OCI-LY1 (cell line): ENCODE measurements around the gene BEND3.

Source experiments
- CTCF ChIP-seq: fragments of 200-600 bp; sonication (generic), shearing (Covaris generic); IDR thresholded peaks from 2 replicates; pipeline ENCODE4 v1.5.1; 2017; ENCODE audit warnings: mild to moderate bottlenecking, antibody characterized with exemption, low read length, moderate library complexity, mixed read lengths
- EZH2 ChIP-seq: fragments of 200-600 bp; sonication (generic), shearing (Covaris generic); IDR thresholded peaks from 2 replicates; pipeline ENCODE4 v1.8.0; 2017; ENCODE audit warnings: borderline replicate concordance, mixed run types, mild to moderate bottlenecking, antibody characterized with exemption, low read length, moderate library complexity, mixed read lengths

DNA sequence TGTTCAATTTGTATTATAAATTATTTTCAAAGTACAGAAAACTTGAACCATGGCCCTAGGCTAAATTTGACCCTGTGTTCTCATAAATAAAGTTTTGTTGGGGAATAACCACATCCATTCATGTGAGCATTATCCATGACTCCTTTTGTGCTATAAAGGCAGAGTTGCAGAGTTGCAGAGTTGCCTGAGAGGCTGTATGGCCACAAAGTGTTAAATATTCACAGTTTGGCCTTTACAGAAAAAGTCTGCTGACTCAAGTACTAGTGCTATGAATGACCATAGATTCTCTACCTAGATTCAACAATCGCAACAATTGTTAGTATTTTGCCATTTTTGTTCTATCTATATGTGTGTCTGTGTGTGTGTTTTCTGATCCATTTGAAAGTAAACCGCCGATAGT lies 46.2 kb upstream of the BEND3 start:
- TF ChIP-seq CTCF: no peak
- no peak for TF ChIP-seq EZH2
